Cardiac muscle cell (in vitro differentiated cells and primary cell): ENCODE measurements around the gene DOCK1. TPM values are rescaled to one million over a fixed set of nuclear protein-coding genes. Genes with fewer than 3 reads are reported as not detected.

Source experiments
- DNase-seq, 2 donors: peaks; one replicate each; pipeline versions ENCODE4 v3.0.0 to v3.0.0-alpha.2; 2010 to 2017; ENCODE audit warnings: low read depth in 1 of 2, low spot score in 1 of 2
- H3K27ac ChIP-seq: fragments of 200-600 bp; sonication (generic); 2 replicates; pipeline ENCODE4 v1.5.1; 2016
- H3K27me3 ChIP-seq: fragments of 200-600 bp; sonication (generic); 2 replicates; pipeline ENCODE4 v1.6.0; 2016; ENCODE audit warnings: control low read depth
- H3K36me3 ChIP-seq: fragments of 200-600 bp; sonication (generic); 2 replicates; pipeline ENCODE4 v1.5.1; 2016; ENCODE audit warnings: control low read depth
- H3K4me1 ChIP-seq: fragments of 200-600 bp; sonication (generic); 2 replicates; pipeline ENCODE4 v1.8.1; 2017; ENCODE audit warnings: low read depth, mild to moderate bottlenecking, mixed run types
- H3K4me3 ChIP-seq: fragments of 200-600 bp; sonication (generic); 2 replicates; pipeline ENCODE4 v1.5.1; 2016; ENCODE audit warnings: mild to moderate bottlenecking
- H3K9me3 ChIP-seq: fragments of 200-600 bp; sonication (generic); 2 replicates; pipeline ENCODE4 v1.5.1; 2017; ENCODE audit warnings: low read depth, mild to moderate bottlenecking, control low read depth
- polyA plus RNA-seq: library from polyadenylated mRNA; unstranded; fragments of >200 nt; fragmentation: Nextera tagmentation; extraction: Ambion mirVana; gene quantifications from 2 replicates; pipeline ENCODE4 v1.2.1, GENCODE V29; 2016
- total RNA-seq: library from RNA; depleted of rRNA; stranded (reverse); fragments of >200 nt; gene quantifications from 2 replicates; pipeline ENCODE4 v1.2.3, GENCODE V29; 2016
- TF ChIP-seq, protein P1 (sequence below): IDR thresholded peaks from 2 replicates; pipeline ENCODE4 v1.5.1; 2012; ENCODE audit warnings: low read depth, mild to moderate bottlenecking, low read length

DOCK1 gene
- total and polyA plus RNA-seq, 2 experiments from 2014 or later, result 15.0 to 30.6 TPM

GRCh38 chr10:127119936-127120335 lies 214.7 kb downstream of the DOCK1 start:
- H3K27ac ChIP-seq, result no peak overlapping the region
- no peaks in the 10 kb centered on the region for H3K9me3 ChIP-seq
- H3K4me3 ChIP-seq, result no peak overlapping the region
- H3K4me1 ChIP-seq, result no peaks in the 10 kb centered on the region
- TF ChIP-seq, protein P1, sequence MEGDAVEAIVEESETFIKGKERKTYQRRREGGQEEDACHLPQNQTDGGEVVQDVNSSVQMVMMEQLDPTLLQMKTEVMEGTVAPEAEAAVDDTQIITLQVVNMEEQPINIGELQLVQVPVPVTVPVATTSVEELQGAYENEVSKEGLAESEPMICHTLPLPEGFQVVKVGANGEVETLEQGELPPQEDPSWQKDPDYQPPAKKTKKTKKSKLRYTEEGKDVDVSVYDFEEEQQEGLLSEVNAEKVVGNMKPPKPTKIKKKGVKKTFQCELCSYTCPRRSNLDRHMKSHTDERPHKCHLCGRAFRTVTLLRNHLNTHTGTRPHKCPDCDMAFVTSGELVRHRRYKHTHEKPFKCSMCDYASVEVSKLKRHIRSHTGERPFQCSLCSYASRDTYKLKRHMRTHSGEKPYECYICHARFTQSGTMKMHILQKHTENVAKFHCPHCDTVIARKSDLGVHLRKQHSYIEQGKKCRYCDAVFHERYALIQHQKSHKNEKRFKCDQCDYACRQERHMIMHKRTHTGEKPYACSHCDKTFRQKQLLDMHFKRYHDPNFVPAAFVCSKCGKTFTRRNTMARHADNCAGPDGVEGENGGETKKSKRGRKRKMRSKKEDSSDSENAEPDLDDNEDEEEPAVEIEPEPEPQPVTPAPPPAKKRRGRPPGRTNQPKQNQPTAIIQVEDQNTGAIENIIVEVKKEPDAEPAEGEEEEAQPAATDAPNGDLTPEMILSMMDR, result no peak
- DNase-seq, result no peak
- H3K27me3 ChIP-seq, result no peaks in the 10 kb centered on the region
- no peaks in the 10 kb centered on the region for H3K36me3 ChIP-seq

DNA sequence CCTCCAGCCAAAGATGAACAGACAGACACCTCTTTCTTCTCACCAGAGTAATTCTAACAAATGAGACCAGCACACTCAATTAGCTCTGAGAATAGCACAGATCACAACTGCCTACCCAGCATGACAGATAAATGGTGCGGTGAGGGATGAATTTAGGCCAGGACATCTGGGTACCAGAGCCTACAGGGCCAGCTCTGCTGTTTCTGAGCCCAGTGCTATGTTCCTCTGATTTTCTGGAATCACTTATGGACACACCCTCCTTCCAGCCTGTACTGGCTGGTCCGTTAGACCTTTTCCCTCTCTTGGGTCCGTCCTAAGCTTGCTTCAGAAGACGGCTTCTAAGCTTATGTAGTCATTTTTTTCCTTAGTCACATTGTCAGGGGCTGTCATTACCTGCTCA lies 217.6 kb downstream of the DOCK1 start:
- Histone ChIP-seq H3K27me3 (no peaks in the 10 kb centered on the region), H3K9me3 (no peaks in the 10 kb centered on the region), H3K27ac (no peak overlapping the region), H3K4me3 (no peak overlapping the region), H3K36me3 (no peaks in the 10 kb centered on the region), H3K4me1 (no peaks in the 10 kb centered on the region)
- TF ChIP-seq, protein P1, result no peak
- no peak for DNase-seq

DNA sequence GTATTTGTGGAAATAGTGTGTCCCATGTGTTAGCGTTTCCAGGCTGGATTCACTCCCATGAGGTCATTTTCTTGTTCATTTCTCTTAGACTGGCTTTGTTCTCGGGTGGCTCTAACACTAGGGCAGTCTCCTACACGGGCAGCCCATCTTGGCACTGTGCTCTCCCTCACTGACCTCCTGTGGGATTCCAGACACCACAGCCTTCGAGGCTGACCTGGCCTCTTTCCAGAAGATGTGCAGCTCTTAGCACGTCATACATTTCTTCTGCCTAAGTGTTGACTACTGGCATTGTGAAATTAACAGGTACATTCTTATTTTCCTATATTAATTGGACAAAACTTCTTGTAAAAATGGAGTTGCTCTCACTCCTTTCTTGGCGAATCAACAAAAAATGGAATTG lies 218.4 kb downstream of the DOCK1 start:
- Histone ChIP-seq H3K27me3 (no peaks in the 10 kb centered on the region), H3K27ac (no peak overlapping the region), H3K4me1 (no peaks in the 10 kb centered on the region), H3K4me3 (no peak overlapping the region), H3K36me3 (no peaks in the 10 kb centered on the region), H3K9me3 (no peaks in the 10 kb centered on the region)
- TF ChIP-seq, protein P1, result no peak
- DNase-seq, result peak in 1 of 2 donors; percentile 36

GRCh38 chr10:127125331-127125730 lies 220.1 kb downstream of the DOCK1 start:
- H3K27ac ChIP-seq, result no peak overlapping the region
- no peaks in the 10 kb centered on the region for H3K9me3 ChIP-seq
- TF ChIP-seq, protein P1, result no peak
- no peaks in the 10 kb centered on the region for H3K4me1 ChIP-seq
- no peak overlapping the region for H3K4me3 ChIP-seq
- DNase-seq, result no peak
- no peaks in the 10 kb centered on the region for H3K27me3 ChIP-seq
- H3K36me3 ChIP-seq, result peaks cover 4% of the 10 kb centered on the region

- Histone ChIP-seq H3K4me1 (no peaks in the 10 kb centered on the region), H3K27ac (no peak overlapping the region), H3K9me3 (no peaks in the 10 kb centered on the region), H3K4me3 (no peak overlapping the region), H3K27me3 (no peaks in the 10 kb centered on the region), H3K36me3 (peaks cover 4% of the 10 kb centered on the region)
- TF ChIP-seq, protein P1, result no peak
- DNase-seq, result no peak
Observed at GRCh38 chr10:127127822-127128221, 222.6 kb downstream of the DOCK1 start.

DNA sequence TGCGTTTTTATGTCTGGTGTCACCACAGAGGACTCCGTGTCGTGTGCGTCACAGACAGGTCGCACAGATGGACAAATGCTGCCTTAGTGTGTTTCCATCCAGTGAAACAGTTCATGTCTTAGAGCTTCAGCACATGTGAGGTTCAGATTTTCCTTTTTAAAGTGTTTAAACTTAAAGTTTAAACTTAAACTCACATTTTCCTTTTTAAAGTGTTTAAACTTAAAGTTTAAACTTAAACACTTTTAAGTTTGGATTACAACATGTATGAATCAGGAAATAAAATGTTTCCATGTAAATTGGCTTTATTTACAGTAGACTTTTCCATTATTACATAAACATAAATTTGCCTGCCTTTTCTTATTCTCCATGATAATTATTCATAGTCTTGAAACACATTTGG lies 223.9 kb downstream of the DOCK1 start:
- H3K4me1 ChIP-seq, result no peaks in the 10 kb centered on the region
- H3K27ac ChIP-seq, result no peak overlapping the region
- no peaks in the 10 kb centered on the region for H3K9me3 ChIP-seq
- no peak for DNase-seq
- TF ChIP-seq, protein P1, result no peak
- H3K36me3 ChIP-seq, result peaks cover 8% of the 10 kb centered on the region
- no peaks in the 10 kb centered on the region for H3K27me3 ChIP-seq
- H3K4me3 ChIP-seq, result no peak overlapping the region
